HEK293T (cell line): Measurements from ENCODE around the gene WNK1.

Experiments used
- BHLHE40 ChIP-seq: fragments of 450-650 bp; IDR thresholded peaks from 2 replicates; pipeline ENCODE4 v1.6.1; 2016; ENCODE audit warnings: mild to moderate bottlenecking, moderate library complexity, borderline replicate concordance
- CTBP1 ChIP-seq: fragments of 450-650 bp; IDR thresholded peaks from 2 replicates; pipeline ENCODE4 v1.6.1; 2016; ENCODE audit warnings: borderline replicate concordance
- ELF4 ChIP-seq: fragments of 450-650 bp; IDR thresholded peaks from 2 replicates; pipeline ENCODE4 v1.6.1; 2017; ENCODE audit warnings: antibody characterized with exemption
- FOXA1 ChIP-seq: fragments of 450-650 bp; IDR thresholded peaks from 2 replicates; pipeline ENCODE4 v1.6.1; 2016; ENCODE audit warnings: mild to moderate bottlenecking
- FOXM1 ChIP-seq: fragments of 450-650 bp; IDR thresholded peaks from 2 replicates; pipeline ENCODE4 v1.6.1; 2017; ENCODE audit warnings: mild to moderate bottlenecking, borderline replicate concordance
- HDGF ChIP-seq: fragments of 450-650 bp; IDR thresholded peaks from 2 replicates; pipeline ENCODE4 v1.6.1; 2017; ENCODE audit warnings: antibody characterized with exemption, borderline replicate concordance
- LEF1 ChIP-seq: fragments of 450-650 bp; IDR thresholded peaks from 2 replicates; pipeline ENCODE4 v1.6.1; 2017; ENCODE audit warnings: mild to moderate bottlenecking, borderline replicate concordance
- SP1 ChIP-seq: fragments of 450-650 bp; IDR thresholded peaks from 2 replicates; pipeline ENCODE4 v1.6.1; 2017
- SUZ12 ChIP-seq: fragments of 450-650 bp; IDR thresholded peaks from 2 replicates; pipeline ENCODE4 v1.6.1; 2016; ENCODE audit warnings: mild to moderate bottlenecking
- TARDBP ChIP-seq: fragments of 450-650 bp; IDR thresholded peaks from 2 replicates; pipeline ENCODE4 v1.6.1; 2016
- ZNF384 ChIP-seq: fragments of 450-650 bp; IDR thresholded peaks from 2 replicates; pipeline ENCODE4 v1.6.1; 2016
- TF ChIP-seq, protein P1 (sequence below): fragments of 450-650 bp; IDR thresholded peaks from 2 replicates; pipeline ENCODE4 v1.6.1; 2016

DNA sequence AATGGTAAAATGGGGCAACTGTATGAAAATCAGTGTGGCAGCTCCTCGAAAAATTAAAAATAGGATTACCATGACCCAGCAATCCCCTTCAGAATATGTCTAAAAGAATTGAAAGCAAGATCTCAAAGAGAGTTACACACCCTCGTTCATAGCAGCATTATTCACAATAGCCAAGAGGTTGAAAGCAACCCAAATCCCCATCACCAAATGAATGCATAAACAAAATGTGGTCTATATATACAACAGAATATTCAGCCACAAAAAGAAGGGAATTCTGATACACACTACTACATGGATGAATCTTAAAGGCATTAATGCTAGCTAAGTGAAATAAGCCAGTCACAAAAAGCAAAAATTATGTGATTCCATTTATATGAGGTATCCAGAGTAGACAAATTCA, 169.9 kb downstream of the WNK1 start:
- TF ChIP-seq HDGF (no peak), ZNF384 (no peak), LEF1 (no peak), ELF4 (no peak), FOXA1 (no peak), FOXM1 (no peak), BHLHE40 (no peak), SUZ12 (no peak), SP1 (no peak), CTBP1 (no peak), TARDBP (no peak)
- TF ChIP-seq, protein P1, sequence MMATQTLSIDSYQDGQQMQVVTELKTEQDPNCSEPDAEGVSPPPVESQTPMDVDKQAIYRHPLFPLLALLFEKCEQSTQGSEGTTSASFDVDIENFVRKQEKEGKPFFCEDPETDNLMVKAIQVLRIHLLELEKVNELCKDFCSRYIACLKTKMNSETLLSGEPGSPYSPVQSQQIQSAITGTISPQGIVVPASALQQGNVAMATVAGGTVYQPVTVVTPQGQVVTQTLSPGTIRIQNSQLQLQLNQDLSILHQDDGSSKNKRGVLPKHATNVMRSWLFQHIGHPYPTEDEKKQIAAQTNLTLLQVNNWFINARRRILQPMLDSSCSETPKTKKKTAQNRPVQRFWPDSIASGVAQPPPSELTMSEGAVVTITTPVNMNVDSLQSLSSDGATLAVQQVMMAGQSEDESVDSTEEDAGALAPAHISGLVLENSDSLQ, result no peak
